C4-2B (cell line): ENCODE results near the gene LRBA.

Experiments used
- CTCF ChIP-seq: fragments of 450-650 bp; conservative IDR thresholded peaks from 2 replicates; pipeline ENCODE4 v1.5.1; 2017; ENCODE audit warnings: mild to moderate bottlenecking
- ZFX ChIP-seq: fragments of 450-650 bp; IDR thresholded peaks from 2 replicates; pipeline ENCODE4 v1.6.1; 2017

DNA sequence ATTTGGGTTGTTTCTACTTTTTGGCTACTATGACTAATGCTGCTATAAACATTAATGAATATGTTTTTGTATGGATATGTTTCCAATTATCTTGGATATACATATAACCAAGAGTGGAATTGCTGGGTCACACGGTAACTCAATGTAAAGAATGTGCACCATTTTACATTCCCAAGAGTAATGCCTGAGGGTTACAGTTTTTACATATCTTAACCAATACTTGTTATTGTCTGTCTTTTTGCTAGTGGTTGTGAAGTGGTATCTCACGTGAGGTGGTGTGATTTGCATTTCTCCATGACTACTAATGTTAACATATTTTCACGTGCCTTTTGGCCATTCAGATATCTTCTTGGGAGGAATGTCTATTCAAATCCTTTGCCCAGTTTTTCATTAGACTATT is 633.5 kb downstream of the LRBA start:
- TF ChIP-seq CTCF (no peak), ZFX (no peak)
